ENCODE data around the gene DAAM2.

- TF ChIP-seq CTCF (IDR thresholded peaks at IDR 0.05) = no peak
- peak; percentile 67 for TF ChIP-seq POLR2AphosphoS5 (IDR thresholded peaks at IDR 0.05)
- no peak for TF ChIP-seq POLR2A (IDR thresholded peaks at IDR 0.05)
Observed at GRCh38 chr6:39772559-39773273, 19.5 kb upstream of the DAAM2 start.

All from prostate gland (tissue), 2 donors.